GM10266 (cell line): Measurements from ENCODE around the gene WFDC2.

ENCODE experiments used
- DNase-seq: peaks from one replicate; pipeline ENCODE4 v3.0.0; 2012; ENCODE audit errors: extremely low spot score
- CTCF ChIP-seq: IDR thresholded peaks from 2 replicates; pipeline ENCODE4 v1.5.1; 2012; ENCODE audit warnings: mild to moderate bottlenecking, low read depth; ENCODE audit not compliant: control insufficient read depth, insufficient read depth; ENCODE audit errors: missing control alignments

WFDC2 gene

GRCh38 chr20:45500022-45500421 lies 30.5 kb downstream of the WFDC2 start:
- no peak for DNase-seq
- TF ChIP-seq CTCF: no peak

- DNase-seq: no peak
- no peak for TF ChIP-seq CTCF
Measured at GRCh38 chr20:45501600-45501999, 32.0 kb downstream of the WFDC2 start.

- no peak for DNase-seq
- TF ChIP-seq CTCF: no peak
Measured at GRCh38 chr20:45502561-45502960, 33.0 kb downstream of the WFDC2 start.

- TF ChIP-seq CTCF: no peak
- DNase-seq: no peak
Measured at GRCh38 chr20:45503403-45503802, 33.9 kb downstream of the WFDC2 start.

GRCh38 chr20:45506398-45506797 lies 36.8 kb downstream of the WFDC2 start:
- no peak for TF ChIP-seq CTCF

GRCh38 chr20:45507011-45507820 lies 37.7 kb downstream of the WFDC2 start:
- TF ChIP-seq CTCF: no peak
- DNase-seq: no peak

More at GRCh38 chr20:45506398-45506797, 36.8 kb downstream of the WFDC2 start:
- no peak for DNase-seq

GRCh38 chr20:45508068-45508886 lies 38.7 kb downstream of the WFDC2 start:
- no peak for DNase-seq
- TF ChIP-seq CTCF: no peak
